ENCODE results near the gene TXNDC2. TPM values are rescaled to one million over a fixed set of nuclear protein-coding genes. Genes with fewer than 3 reads are reported as not detected.

Gene TXNDC2
- total and polyA plus RNA-seq, 9 of the 15 experiments (the other 6 are each of a cell fraction or from before 2014, with no cell fraction given): 1.2 to 4.9 (median 2.3) TPM

DNA sequence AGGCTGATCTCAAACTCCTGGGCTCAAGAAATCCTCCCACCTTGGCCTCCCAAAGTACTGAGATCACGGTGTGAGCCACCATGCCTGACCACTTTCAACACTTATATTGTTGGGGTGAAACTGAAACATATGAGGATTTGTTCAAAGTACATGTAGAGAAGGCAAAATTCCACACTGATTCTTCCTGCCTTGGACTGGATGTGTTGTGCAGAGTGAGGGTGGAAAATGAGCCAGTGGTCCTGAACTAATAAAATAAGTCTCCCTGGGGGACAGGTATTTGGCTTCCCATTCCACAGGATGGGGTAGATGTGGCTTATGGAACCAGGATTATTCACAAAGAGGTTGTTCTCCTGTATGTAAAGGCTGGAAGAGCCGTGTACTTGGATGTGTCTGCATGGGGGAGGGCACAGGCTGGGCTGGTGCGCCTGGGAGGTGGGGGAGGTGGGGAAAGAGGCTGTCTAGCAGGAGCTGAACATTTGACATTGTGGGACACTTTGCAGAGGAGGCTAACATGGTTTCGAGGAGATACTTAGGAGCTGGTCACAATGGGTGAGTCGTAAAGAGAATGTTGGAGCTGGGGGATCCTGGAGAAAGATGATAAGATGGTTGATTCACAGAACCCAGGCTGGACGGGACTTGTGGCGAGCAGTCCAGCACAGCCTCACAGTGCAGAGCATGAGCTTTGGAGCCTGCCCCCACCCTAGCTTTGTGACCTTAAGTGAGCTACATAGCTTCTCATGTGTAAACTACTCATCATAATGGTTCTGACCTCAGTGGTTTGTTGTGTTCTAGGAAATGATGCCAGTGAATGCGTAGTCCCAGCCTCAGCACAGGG lies at the start of gene TXNDC2 (continued):
- TF ChIP-seq KLF13 (tag; IDR thresholded peaks at IDR 0.05; ENCODE audit: borderline replicate concordance, low read depth) (no peak), ZC3H11A (IDR thresholded peaks at IDR 0.05; ENCODE audit: low read depth, low read length) (no peak), COPS2 (conservative IDR thresholded peaks at IDR 0.05) (no peak), ZNF311 (CRISPR knock-in tag; IDR thresholded peaks at IDR 0.05) (peak; percentile 42; the same call in 1 of the 2 replicates), ZNF584 (CRISPR knock-in tag; IDR thresholded peaks at IDR 0.05; ENCODE audit: low read depth) (0 out of 2 replicates have a peak, but pooled peaks have one; percentile 60), ZNF124 (CRISPR knock-in tag; IDR thresholded peaks at IDR 0.05) (no peak), ZNF644 (tag; IDR thresholded peaks at IDR 0.05; ENCODE audit: low read depth) (no peak; the same call in 1 of the 2 replicates), ESRRA (IDR thresholded peaks at IDR 0.05; ENCODE audit: borderline replicate concordance, low read depth) (0 out of 2 replicates have a peak, but pooled peaks have one; percentile 8), CBX3 (IDR thresholded peaks at IDR 0.05; ENCODE audit: borderline replicate concordance in 1 of 2, low read length in 2 of 2) (peak in 1 of 2 experiments; percentile 27; a peak in 1 of 3 replicates), CSDE1 (IDR thresholded peaks at IDR 0.05) (no peak), YBX1 (IDR thresholded peaks at IDR 0.05) (no peak), HEY1 (CRISPR knock-in tag; IDR thresholded peaks at IDR 0.05; ENCODE audit: borderline replicate concordance) (no peak), CEBPG (CRISPR knock-in tag; IDR thresholded peaks at IDR 0.05) (no peak), CEBPG (tag; conservative IDR thresholded peaks at IDR 0.05 in 1 of 2, IDR thresholded peaks at IDR 0.05 in 1 of 2) (no peak), ETV5 (CRISPR knock-in tag; IDR thresholded peaks at IDR 0.05; ENCODE audit: low read depth) (0 out of 2 replicates have a peak, but pooled peaks have one; percentile 36), HIVEP1 (CRISPR knock-in tag; IDR thresholded peaks at IDR 0.05) (no peak)
- TF ChIP-seq, protein P1, sequence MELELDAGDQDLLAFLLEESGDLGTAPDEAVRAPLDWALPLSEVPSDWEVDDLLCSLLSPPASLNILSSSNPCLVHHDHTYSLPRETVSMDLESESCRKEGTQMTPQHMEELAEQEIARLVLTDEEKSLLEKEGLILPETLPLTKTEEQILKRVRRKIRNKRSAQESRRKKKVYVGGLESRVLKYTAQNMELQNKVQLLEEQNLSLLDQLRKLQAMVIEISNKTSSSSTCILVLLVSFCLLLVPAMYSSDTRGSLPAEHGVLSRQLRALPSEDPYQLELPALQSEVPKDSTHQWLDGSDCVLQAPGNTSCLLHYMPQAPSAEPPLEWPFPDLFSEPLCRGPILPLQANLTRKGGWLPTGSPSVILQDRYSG (tag; conservative IDR thresholded peaks at IDR 0.05; ENCODE audit: low read depth): peak; percentile 59; the same call in 1 of the 2 replicates
- TF ChIP-seq, protein P2, sequence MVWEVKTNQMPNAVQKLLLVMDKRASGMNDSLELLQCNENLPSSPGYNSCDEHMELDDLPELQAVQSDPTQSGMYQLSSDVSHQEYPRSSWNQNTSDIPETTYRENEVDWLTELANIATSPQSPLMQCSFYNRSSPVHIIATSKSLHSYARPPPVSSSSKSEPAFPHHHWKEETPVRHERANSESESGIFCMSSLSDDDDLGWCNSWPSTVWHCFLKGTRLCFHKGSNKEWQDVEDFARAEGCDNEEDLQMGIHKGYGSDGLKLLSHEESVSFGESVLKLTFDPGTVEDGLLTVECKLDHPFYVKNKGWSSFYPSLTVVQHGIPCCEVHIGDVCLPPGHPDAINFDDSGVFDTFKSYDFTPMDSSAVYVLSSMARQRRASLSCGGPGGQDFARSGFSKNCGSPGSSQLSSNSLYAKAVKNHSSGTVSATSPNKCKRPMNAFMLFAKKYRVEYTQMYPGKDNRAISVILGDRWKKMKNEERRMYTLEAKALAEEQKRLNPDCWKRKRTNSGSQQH (CRISPR knock-in tag; IDR thresholded peaks at IDR 0.05): peak; percentile 48; the same call in 1 of the 2 replicates
- TF ChIP-seq, protein P3, sequence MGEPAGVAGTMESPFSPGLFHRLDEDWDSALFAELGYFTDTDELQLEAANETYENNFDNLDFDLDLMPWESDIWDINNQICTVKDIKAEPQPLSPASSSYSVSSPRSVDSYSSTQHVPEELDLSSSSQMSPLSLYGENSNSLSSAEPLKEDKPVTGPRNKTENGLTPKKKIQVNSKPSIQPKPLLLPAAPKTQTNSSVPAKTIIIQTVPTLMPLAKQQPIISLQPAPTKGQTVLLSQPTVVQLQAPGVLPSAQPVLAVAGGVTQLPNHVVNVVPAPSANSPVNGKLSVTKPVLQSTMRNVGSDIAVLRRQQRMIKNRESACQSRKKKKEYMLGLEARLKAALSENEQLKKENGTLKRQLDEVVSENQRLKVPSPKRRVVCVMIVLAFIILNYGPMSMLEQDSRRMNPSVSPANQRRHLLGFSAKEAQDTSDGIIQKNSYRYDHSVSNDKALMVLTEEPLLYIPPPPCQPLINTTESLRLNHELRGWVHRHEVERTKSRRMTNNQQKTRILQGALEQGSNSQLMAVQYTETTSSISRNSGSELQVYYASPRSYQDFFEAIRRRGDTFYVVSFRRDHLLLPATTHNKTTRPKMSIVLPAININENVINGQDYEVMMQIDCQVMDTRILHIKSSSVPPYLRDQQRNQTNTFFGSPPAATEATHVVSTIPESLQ (CRISPR knock-in tag; IDR thresholded peaks at IDR 0.05): peak; percentile 43; the same call in 1 of the 2 replicates
- TF ChIP-seq, protein P4, sequence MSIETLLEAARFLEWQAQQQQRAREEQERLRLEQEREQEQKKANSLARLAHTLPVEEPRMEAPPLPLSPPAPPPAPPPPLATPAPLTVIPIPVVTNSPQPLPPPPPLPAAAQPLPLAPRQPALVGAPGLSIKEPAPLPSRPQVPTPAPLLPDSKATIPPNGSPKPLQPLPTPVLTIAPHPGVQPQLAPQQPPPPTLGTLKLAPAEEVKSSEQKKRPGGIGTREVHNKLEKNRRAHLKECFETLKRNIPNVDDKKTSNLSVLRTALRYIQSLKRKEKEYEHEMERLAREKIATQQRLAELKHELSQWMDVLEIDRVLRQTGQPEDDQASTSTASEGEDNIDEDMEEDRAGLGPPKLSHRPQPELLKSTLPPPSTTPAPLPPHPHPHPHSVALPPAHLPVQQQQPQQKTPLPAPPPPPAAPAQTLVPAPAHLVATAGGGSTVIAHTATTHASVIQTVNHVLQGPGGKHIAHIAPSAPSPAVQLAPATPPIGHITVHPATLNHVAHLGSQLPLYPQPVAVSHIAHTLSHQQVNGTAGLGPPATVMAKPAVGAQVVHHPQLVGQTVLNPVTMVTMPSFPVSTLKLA (conservative IDR thresholded peaks at IDR 0.05): no peak

All from K562 (cell line).